Activated CD4-positive, alpha-beta T cell treated with anti-CD3 and anti-CD28 coated beads for 24 hours (primary cell): ENCODE data around the gene CACNA1A.
"Not testable (repeated sequence)": the region's sequence is repeated elsewhere in the genome, so short reads cannot be mapped to it uniquely, and the experiment has no call there.

Experiments
- DNase-seq, 2 donors: peaks; one replicate each; pipeline ENCODE4 v3.0.0-alpha.2; 2020; ENCODE audit warnings: low read depth in 2 of 2

Gene CACNA1A

DNA sequence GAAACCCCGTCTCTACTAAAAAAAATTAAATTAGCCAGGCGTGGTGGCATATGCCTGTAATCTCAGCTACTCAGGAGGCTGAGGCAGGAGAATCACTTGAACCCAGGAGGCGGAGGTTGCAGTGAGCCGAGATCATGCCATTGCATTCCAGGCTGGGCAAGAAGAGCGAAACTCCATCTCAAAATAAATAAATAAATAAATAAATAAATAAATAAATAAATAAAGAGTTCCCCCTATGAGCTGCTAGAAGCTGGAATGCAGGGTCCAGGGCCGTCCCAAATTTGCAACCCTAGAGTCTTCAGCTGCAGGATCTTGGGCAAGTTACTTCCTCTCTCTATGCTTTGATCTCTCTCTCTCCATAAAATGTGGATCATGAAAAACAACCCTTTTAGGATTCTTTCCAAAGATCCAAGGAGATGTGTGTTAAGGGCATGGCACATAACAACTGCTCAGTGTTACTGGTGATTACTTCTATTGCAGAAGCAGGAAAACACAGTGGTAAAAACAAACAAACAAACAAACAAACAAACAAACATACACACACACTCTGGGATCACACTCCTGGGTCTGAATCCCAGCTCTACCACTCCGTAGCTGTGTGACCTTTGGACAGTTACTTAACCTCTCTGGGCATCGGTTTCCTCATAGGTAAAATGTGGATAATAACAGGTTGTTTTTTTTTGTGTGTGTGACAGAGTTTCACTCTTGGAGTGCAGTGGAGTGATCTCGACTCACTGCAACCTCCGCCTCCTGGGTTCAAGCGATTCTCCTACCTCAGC is 78.8 kb downstream of the CACNA1A start:
- no peak for DNase-seq

- not testable (repeated sequence) for DNase-seq
Measured at GRCh38 chr19:13425875-13426274, 80.4 kb downstream of the CACNA1A start.

- DNase-seq = no peak
Measured at GRCh38 chr19:13425151-13425550, 81.1 kb downstream of the CACNA1A start.

- DNase-seq = no peak
Measured at GRCh38 chr19:13420780-13421179, 85.5 kb downstream of the CACNA1A start.

DNA sequence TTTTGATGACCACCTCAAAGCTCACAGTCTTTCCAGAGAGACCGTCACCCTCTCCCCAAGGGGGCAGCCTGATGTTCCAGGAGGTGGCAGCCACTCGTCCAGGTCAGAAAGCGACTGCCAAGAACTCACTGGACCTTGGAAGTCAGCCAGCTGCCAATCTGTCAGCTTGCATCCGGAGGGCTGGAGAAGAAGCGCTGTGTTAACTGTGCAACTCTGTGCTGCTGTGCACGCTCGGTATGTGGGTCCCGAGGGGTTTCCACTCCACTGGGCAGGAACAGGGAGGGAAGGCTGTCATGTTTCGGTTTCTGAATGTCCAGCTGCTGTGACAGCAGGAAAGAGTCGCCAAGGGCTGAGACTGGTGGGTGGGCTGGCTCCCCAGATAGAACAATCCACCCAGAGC is 89.2 kb downstream of the CACNA1A start:
- no peak for DNase-seq

- no peak for DNase-seq
Measured at GRCh38 chr19:13411899-13412298, 94.4 kb downstream of the CACNA1A start.

GRCh38 chr19:13410946-13411345 is 95.3 kb downstream of the CACNA1A start:
- no peak for DNase-seq

- DNase-seq = no peak
Measured at GRCh38 chr19:13408889-13409518, 97.3 kb downstream of the CACNA1A start.

DNA sequence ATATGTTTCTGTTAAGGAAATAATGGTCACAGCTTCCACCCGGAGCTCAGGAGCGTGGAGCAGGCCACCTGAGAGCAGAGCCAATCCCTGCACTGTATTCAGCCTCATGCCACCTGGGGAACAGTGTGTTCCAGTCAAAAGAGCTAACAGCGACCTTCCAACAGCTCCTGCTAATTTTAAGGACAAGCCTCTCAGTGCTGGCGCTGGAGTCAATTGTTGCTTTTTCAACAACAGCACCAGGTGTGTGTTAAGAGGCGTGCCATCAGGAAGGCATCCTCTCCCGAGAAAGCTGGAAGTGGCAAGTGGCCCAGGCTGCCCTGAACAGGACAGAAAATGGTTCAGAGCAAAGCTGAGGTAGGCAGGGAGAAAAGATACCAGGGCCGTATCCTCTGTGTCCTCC is 102.0 kb downstream of the CACNA1A start:
- DNase-seq = no peak

- DNase-seq = no peak
Measured at GRCh38 chr19:13401388-13401787, 104.9 kb downstream of the CACNA1A start.

DNA sequence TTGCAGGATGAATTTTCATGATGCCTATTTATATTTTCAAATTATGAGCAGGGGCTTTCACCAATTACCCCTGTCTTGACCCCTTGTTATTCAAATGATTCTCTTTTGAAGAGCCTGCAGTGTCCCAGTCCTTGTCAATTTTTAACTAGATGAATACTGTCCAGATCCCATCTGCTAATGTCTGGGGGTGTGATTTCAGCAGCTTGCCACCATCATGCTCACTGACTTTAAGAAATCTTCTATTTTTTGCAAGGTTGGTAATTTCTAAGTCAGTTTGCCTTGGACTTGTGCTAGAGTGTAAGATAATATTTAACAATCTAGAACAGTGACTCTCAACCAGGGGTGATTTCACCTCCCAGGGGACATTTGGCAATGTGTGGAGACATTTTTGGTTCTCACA is 106.0 kb downstream of the CACNA1A start:
- no peak for DNase-seq

DNA sequence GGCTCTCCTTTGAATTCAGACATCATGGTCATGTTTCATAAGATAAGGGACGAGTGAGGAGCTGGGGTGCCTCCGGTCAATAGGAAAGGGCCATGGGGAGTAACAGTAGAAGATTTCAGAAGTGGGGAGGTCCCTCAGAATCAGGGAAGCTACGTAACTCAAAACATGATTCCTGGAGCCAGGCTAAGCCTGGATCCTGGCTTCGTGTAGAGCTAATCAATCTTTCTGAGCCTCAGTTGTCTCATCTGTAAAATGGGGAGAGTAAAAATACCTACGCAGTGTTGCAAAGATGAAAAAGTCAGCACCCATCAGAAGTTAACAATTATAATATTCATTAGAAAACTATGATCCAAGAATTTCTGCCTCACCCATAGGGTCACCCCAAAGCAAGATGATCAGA is 106.5 kb downstream of the CACNA1A start:
- DNase-seq = no peak

DNA sequence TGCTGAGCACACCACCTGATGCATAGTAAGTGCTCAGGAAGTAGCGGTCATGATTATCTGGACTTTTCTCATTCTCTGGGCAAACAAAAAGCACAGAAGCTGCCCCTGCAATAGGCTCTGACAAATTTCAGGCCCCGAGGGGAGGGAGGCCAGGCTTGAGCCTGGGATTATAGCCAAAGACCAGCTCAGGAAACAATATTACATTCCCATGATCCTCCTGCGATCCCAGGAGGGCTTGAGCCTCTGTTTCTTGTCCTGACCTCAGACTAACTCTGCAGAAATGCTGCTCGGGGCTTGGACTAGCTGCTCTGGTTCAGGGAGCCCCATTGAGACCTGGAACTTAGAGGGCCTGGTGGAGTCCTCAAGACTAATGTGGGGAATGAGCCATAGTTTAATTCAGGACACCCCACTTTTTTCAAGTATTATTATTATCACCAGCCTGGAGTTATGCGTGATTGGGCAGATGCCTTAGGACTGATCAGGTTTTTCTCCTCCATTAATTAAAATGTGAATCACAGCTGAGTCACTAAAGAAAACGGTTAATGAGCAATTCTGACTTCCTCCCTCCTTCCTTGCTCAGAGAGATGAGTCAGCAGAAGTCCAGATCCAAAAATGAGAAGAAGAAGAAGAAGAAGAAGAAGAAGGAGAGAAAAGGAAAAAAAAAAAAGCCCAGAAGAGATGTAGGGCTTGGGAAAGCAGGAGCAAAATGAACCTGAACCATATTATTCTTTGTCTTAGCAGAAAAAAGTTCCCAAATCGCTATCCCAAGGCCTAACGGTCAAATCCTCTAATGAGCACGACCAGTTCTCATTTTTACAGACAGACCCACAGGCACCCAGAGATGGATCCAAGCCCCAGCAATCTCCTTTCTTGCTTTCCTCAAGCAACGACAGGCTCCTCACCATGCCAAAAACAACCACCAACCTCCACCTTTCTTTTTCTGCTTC is 107.2 kb downstream of the CACNA1A start:
- no peak for DNase-seq

DNA sequence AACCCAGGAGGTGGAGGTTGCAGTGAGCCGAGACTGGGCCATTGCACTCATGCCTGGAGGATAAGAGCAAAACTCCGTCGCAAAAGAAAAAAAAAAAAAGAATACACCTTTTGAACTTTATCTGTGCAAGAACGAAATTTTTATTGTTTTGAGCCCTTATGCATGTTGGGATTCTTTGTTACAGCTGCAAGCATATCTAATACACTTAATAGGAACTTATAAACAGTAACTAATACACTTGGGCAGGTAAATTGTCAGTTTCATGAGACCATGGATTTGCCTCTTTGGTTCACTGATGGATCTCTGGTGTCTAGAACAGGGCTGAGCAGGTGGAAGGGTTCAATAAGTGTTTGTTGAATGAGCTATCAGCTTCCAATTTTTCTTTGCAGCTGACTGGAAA is 108.1 kb downstream of the CACNA1A start:
- DNase-seq = no peak

- no peak for DNase-seq
Measured at GRCh38 chr19:13396250-13397080, 109.8 kb downstream of the CACNA1A start.

DNA sequence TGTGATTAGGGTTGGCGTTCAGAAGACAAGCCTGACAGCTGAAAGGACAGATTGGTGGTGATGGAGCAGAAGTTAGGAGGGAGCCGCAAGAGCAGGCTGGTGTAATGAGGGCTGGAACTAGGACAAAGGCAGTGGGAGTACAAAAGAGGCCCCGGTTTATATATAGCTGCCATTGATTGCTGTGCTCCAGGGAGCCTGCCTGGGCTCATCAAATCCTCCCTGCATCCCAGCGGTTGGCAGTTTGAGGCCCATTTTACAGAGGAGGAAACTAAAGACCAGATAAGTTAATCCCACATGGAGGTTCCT is 123.7 kb downstream of the CACNA1A start:
- no peak for DNase-seq

GRCh38 chr19:13381827-13382632 is 124.2 kb downstream of the CACNA1A start:
- DNase-seq = no peak

DNA sequence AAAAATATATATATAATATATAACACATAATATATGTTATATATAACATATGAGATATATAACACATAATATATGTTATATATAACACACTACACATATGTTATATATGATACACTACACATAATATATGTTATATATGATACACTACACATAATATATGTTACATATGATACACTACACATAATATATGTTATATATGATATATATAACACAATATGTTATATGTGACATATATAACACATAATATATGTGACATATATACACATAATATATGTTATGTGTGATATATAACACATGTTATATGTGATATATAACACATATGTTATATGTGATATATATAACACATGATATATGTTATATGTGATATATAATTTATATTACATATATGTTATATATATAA is 129.7 kb downstream of the CACNA1A start:
- DNase-seq = no peak

DNA sequence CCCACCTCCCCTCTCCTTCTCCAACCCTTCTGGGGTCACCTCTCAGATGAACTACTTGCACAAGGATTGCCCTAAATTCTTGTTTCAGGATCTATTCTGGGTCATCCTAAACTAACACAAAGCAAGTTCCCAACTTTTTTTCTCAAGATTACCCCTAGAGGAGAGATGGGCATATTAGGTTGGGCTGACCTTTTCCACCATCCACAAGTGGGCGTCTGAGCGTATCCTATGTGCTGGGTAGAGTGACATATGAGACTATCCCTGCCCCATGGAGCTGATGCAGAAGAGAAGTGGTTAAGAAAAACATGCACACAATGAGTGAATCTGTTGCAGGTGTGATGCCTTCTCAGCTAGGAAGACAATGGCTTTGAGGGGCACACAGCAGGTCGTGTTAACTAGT is 132.7 kb downstream of the CACNA1A start:
- DNase-seq = no peak

- DNase-seq = no peak
Measured at GRCh38 chr19:13370948-13371347, 135.3 kb downstream of the CACNA1A start.
